Type B pancreatic cell (in vitro differentiated cells): ENCODE results near the gene MLNR. TPM values are rescaled to one million over a fixed set of nuclear protein-coding genes. Genes with fewer than 3 reads are reported as not detected.
A peak's percentile ranks its signal among the peaks of the same experiment; 100 is the strongest.

Experiments used
- DNase-seq: peaks from one replicate; pipeline ENCODE4 v3.0.0; 2021; ENCODE audit warnings: mixed read lengths; ENCODE audit not compliant: unreplicated experiment; ENCODE audit errors: extremely low spot score
- H3K27ac Mint-ChIP-seq: 2 replicates; pipeline ENCODE4 v1.8.0; 2021; ENCODE audit warnings: mild to moderate bottlenecking, mixed read lengths
- H3K27me3 Mint-ChIP-seq: 2 replicates; pipeline ENCODE4 v1.8.0; 2021; ENCODE audit warnings: mixed read lengths
- H3K36me3 Mint-ChIP-seq: 2 replicates; pipeline ENCODE4 v1.8.0; 2021; ENCODE audit warnings: mixed read lengths
- H3K4me1 Mint-ChIP-seq: one replicate; pipeline ENCODE4 v1.8.0; 2021; ENCODE audit warnings: mixed read lengths; ENCODE audit not compliant: unreplicated experiment
- H3K4me3 Mint-ChIP-seq: 2 replicates; pipeline ENCODE4 v1.8.0; 2021; ENCODE audit warnings: mild to moderate bottlenecking, mixed read lengths
- H3K9me3 Mint-ChIP-seq: 2 replicates; pipeline ENCODE4 v1.8.0; 2021; ENCODE audit warnings: mixed read lengths
- CTCF ChIP-seq: fragments of 200-600 bp; sonication (generic); conservative IDR thresholded peaks from 2 replicates; pipeline ENCODE4 v1.5.0; 2021; ENCODE audit warnings: antibody characterized with exemption, mild to moderate bottlenecking
- long read RNA-seq: library from polyadenylated mRNA; unstranded; transcript quantifications from one replicate; pipeline ENCODE4 v2.0.0, GENCODE V29; 2020
- total RNA-seq: library from RNA; stranded (reverse); gene quantifications from 2 replicates; pipeline ENCODE4 v1.2.1, GENCODE V29; 2021; ENCODE audit warnings: low replicate concordance

MLNR gene, protein sequence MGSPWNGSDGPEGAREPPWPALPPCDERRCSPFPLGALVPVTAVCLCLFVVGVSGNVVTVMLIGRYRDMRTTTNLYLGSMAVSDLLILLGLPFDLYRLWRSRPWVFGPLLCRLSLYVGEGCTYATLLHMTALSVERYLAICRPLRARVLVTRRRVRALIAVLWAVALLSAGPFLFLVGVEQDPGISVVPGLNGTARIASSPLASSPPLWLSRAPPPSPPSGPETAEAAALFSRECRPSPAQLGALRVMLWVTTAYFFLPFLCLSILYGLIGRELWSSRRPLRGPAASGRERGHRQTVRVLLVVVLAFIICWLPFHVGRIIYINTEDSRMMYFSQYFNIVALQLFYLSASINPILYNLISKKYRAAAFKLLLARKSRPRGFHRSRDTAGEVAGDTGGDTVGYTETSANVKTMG
- not detected in 2 replicates for total RNA-seq
- long read RNA-seq, result 0 reads

- Mint-ChIP-seq H3K9me3 (no peaks in the 10 kb centered on the region), H3K27ac (no peak within 1 kb of the TSS), H3K4me1 (peaks cover 4% of the 10 kb centered on the region), H3K27me3 (peaks cover 83% of the 10 kb centered on the region), H3K4me3 (peak within 1 kb of the TSS; percentile 81), H3K36me3 (no peaks in the 10 kb centered on the region)
- peak; percentile 64 for TF ChIP-seq CTCF
- DNase-seq, result no peak
Measured at GRCh38 chr13:49220036-49220855, at the start of gene MLNR. Gene MLNR, plus strand, starts transcription at chr13:49220338. Its CDS starts 0 bp downstream, at chr13:49220338.

DNA sequence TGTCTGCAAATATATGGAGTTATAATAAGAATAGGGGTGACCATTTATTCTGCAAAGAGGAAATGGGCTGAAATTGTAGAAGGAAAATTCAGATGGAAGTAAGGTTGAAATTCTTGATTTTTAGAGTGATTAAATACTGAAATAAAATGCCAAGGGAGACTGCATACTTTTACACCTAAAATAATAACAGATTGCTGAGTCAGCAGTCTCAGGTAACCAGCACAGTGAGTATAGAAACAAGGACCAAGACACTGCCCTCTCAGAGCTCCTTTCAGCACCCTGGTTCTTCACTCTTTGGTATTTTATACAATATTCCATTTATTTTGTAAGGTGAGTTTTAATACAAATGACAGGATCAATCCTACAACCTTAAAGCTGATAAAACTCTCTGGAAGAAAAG is 48.8 kb upstream of the MLNR start:
- no peak for TF ChIP-seq CTCF

DNA sequence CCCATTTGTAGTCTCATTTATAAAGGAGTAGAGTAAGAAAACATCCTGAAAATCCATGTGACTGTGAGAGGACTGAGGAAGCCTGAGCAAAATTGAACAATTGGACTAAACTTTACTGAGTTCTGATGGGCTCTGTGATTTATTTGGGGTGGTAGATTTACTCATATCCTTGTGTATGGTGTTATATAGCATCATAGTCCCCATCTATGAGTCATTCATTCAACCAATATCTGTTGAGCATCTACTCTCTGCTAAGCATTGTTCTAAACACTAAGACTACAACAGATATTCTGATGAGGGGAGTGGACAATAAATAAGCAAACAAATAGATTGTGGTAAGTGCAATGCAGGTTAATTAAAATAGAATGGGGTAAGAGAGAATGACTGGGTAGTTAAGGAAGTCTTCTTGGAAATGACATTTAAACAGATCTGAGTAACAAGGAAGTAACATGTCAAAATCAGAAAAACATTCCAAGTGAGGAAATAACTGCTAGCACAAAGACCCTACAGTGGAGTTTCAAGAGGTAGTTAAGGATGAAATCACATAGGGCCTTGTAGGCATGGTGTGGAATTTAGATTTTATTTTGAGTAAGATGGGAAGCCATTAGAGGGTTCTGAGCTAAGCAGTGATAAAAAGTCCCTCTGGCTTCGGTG is 36.3 kb upstream of the MLNR start:
- Mint-ChIP-seq H3K36me3 (peaks cover 26% of the 10 kb centered on the region), H3K4me1 (no peaks in the 10 kb centered on the region), H3K4me3 (no peak overlapping the region), H3K27ac (no peak overlapping the region), H3K27me3 (no peaks in the 10 kb centered on the region), H3K9me3 (no peaks in the 10 kb centered on the region)
- no peak for TF ChIP-seq CTCF
- no peak for DNase-seq

More for the DNA sequence above, 48.8 kb upstream of the MLNR start:
- H3K9me3 Mint-ChIP-seq, result no peaks in the 10 kb centered on the region
- H3K27ac Mint-ChIP-seq, result no peak overlapping the region
- no peaks in the 10 kb centered on the region for H3K27me3 Mint-ChIP-seq
- H3K36me3 Mint-ChIP-seq, result peaks cover 37% of the 10 kb centered on the region
- no peak for DNase-seq
- no peaks in the 10 kb centered on the region for H3K4me1 Mint-ChIP-seq
- no peak overlapping the region for H3K4me3 Mint-ChIP-seq

- Mint-ChIP-seq H3K4me1 (no peaks in the 10 kb centered on the region), H3K27me3 (no peaks in the 10 kb centered on the region), H3K4me3 (no peak overlapping the region), H3K36me3 (peaks cover 22% of the 10 kb centered on the region), H3K9me3 (no peaks in the 10 kb centered on the region), H3K27ac (no peak overlapping the region)
- DNase-seq, result no peak
- no peak for TF ChIP-seq CTCF
Measured at GRCh38 chr13:49184621-49185020, 35.5 kb upstream of the MLNR start.

GRCh38 chr13:49185264-49185663 is 34.9 kb upstream of the MLNR start:
- TF ChIP-seq CTCF, result no peak
- no peaks in the 10 kb centered on the region for H3K9me3 Mint-ChIP-seq
- DNase-seq, result no peak
- peaks cover 18% of the 10 kb centered on the region for H3K36me3 Mint-ChIP-seq
- no peaks in the 10 kb centered on the region for H3K4me1 Mint-ChIP-seq
- H3K27me3 Mint-ChIP-seq, result no peaks in the 10 kb centered on the region
- H3K27ac Mint-ChIP-seq, result no peak overlapping the region
- H3K4me3 Mint-ChIP-seq, result no peak overlapping the region
